Activated T-cell treated with anti-CD3 and anti-CD28 coated beads, Interleukin-2, amount 50 U/mL, for 24 hours (primary cell): ENCODE data around the gene XXYLT1.
"Not testable (repeated sequence)": the region's sequence is repeated elsewhere in the genome, so short reads cannot be mapped to it uniquely, and the experiment has no call there.

Source experiments
- DNase-seq: peaks from one replicate; pipeline ENCODE4 v3.0.0-alpha.2; 2020
- H3K27ac Mint-ChIP-seq: 2 replicates; pipeline ENCODE4 v1.8.0; 2020; ENCODE audit warnings: mild to moderate bottlenecking, mixed read lengths
- H3K27me3 Mint-ChIP-seq: 2 replicates; pipeline ENCODE4 v1.8.0; 2020; ENCODE audit warnings: mixed read lengths
- H3K36me3 Mint-ChIP-seq: 2 replicates; pipeline ENCODE4 v1.8.0; 2020; ENCODE audit warnings: low read depth, mixed read lengths
- H3K4me1 Mint-ChIP-seq: 2 replicates; pipeline ENCODE4 v1.8.0; 2020; ENCODE audit warnings: low read depth, mixed read lengths
- H3K4me3 Mint-ChIP-seq: 2 replicates; pipeline ENCODE4 v1.8.0; 2020; ENCODE audit warnings: mild to moderate bottlenecking, moderate library complexity, mixed read lengths
- H3K9me3 Mint-ChIP-seq: 2 replicates; pipeline ENCODE4 v1.8.0; 2020; ENCODE audit warnings: mixed read lengths

The XXYLT1 gene, protein sequence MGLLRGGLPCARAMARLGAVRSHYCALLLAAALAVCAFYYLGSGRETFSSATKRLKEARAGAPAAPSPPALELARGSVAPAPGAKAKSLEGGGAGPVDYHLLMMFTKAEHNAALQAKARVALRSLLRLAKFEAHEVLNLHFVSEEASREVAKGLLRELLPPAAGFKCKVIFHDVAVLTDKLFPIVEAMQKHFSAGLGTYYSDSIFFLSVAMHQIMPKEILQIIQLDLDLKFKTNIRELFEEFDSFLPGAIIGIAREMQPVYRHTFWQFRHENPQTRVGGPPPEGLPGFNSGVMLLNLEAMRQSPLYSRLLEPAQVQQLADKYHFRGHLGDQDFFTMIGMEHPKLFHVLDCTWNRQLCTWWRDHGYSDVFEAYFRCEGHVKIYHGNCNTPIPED

DNA sequence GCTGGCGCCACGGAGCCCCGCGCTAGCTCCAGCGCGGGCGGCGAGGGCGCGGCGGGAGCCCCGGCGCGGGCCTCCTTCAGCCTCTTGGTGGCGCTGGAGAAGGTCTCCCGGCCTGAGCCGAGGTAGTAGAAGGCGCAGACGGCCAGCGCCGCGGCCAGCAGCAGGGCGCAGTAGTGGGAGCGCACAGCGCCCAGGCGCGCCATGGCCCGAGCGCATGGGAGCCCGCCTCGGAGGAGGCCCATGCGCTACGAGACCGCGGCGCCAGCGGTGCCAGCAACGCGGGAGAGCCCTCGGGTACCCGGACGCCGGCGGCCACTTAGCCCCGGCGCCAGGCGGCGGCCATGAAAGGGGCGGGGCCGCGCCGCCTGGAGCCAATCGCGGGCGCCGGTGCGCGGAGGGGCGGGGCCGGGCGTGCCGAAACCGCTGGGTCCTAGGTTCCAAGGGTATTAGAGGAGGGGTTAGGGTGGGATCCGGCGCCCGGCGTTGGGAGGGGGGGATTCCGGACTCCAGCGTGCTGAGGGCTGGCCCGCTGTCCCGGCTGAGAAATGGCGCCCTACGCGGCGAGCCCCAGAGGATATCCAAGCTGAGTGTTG lies at the start of gene XXYLT1:
TSS of gene XXYLT1 (minus strand) at position 343 of the 593 bp plus-strand sequence. CDS start at position 242, 101 bp downstream.
- Mint-ChIP-seq H3K27ac (peak within 1 kb of the TSS; percentile 91), H3K4me1 (peaks cover 32% of the 10 kb centered on the region), H3K36me3 (peaks cover 29% of the 10 kb centered on the region), H3K9me3 (no peaks in the 10 kb centered on the region), H3K4me3 (peak within 1 kb of the TSS; percentile 84), H3K27me3 (no peaks in the 10 kb centered on the region)
- peak; percentile 95 for DNase-seq

DNA sequence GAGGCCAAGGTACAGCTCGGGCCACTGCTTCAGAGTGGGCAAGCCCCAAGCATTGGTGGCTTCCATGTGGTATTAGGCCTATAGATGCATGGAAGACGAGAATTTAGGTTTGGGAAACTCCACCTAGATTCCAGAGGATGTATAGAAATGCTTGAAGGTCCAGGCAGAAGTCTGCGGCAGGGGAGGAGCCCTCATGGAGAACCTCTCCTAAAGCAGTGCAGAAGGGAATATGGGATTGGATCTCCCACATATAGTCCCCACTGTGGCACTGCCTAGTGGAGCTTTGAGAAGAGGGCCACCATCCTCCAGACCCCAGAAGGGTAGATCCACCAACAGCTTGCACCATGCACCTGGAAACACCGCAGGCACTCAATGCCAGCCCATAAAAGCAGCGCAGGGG lies 48.1 kb upstream of the XXYLT1 start:
- no peak for DNase-seq
- Mint-ChIP-seq H3K9me3 (peaks cover 9% of the 10 kb centered on the region), H3K36me3 (peaks cover 55% of the 10 kb centered on the region), H3K27me3 (no peaks in the 10 kb centered on the region), H3K4me3 (no peak overlapping the region), H3K4me1 (peaks cover 15% of the 10 kb centered on the region), H3K27ac (peak overlapping the region; percentile 11)

DNA sequence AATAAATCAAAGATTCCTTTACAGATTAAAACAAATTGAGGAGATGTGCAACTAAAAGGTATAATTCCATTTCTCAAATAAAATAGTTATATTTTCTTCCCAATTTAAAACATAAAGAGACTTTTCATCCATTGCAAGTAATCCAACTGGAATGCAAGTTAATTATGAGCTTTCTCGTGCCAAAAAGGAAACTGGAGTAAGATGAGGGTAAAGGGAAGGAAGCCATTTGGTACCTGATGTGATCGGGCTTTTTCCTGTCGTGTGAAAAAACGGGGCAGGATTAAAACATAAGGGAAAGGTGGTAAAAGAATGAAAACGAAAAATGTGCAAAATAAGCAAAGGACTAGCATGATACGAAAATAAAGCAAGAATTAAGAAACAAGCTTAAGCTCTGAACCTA lies 41.8 kb upstream of the XXYLT1 start:
- Mint-ChIP-seq H3K9me3 (no peaks in the 10 kb centered on the region), H3K27ac (no peak overlapping the region), H3K27me3 (no peaks in the 10 kb centered on the region), H3K4me1 (peaks cover 1% of the 10 kb centered on the region), H3K4me3 (no peak overlapping the region), H3K36me3 (peaks cover 17% of the 10 kb centered on the region)
- DNase-seq = no peak

DNA sequence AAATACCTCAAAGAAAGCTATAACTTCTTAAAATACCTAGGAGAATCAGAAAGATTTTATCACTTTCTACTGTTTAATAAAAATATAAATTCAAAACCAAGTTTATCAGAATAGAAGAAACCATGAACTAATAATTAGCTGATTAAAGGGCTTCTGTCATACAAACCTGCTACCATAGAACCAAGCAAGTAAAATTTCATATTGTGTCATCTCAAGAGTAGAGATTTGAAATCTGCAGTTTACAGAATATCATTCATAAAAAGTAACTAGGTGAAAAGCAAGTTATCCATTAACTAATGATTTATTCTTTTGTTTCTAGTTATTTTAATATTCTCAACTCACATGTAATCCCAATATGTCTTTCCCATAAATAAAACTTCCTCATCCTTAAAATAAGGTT lies 36.8 kb upstream of the XXYLT1 start:
- Mint-ChIP-seq H3K4me3 (no peak overlapping the region), H3K36me3 (peaks cover 38% of the 10 kb centered on the region), H3K27me3 (no peaks in the 10 kb centered on the region), H3K27ac (no peak overlapping the region), H3K4me1 (no peaks in the 10 kb centered on the region), H3K9me3 (no peaks in the 10 kb centered on the region)
- no peak for DNase-seq

DNA sequence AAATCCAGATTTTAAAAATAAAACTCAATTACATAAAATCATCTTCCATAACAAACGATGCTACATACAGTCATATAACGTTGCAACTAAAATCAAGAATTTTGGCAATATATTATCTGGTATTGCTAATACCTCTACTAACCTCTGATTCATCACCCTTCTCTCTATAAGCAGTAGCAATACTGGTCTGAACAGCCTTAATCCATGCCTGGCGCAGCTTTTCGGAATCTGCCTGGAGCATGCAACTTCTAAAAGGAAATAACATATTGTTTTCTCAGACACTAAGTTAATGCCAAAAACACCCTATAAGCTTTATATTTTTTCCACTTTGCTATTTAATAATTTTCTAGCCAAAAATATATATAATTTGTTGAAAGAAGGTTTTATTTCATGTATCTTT lies 35.4 kb upstream of the XXYLT1 start:
- Mint-ChIP-seq H3K27ac (no peak overlapping the region), H3K4me1 (no peaks in the 10 kb centered on the region), H3K27me3 (no peaks in the 10 kb centered on the region), H3K4me3 (no peak overlapping the region), H3K9me3 (no peaks in the 10 kb centered on the region), H3K36me3 (peaks cover 48% of the 10 kb centered on the region)
- no peak for DNase-seq

DNA sequence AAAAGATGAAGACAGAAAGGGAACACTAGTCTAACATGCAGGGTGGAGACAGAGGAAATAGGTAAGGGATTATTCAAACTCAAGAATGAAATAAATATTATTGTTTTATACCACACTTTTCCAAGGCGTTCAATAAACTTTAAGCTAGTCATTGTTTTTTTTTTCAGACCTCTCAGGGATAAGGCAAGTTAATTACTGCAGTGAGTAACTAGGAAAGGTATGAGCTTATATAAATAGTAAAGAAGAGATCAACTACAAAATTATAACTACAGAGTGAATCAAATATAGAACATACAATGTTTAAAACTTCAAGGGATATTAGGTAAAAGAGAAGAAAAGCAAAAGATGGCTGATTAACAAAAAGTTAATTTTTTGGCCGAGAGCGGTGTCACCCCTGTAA lies 31.5 kb upstream of the XXYLT1 start:
- H3K4me3 Mint-ChIP-seq = no peak overlapping the region
- no peak for DNase-seq
- H3K4me1 Mint-ChIP-seq = no peaks in the 10 kb centered on the region
- H3K27me3 Mint-ChIP-seq = no peaks in the 10 kb centered on the region
- no peaks in the 10 kb centered on the region for H3K9me3 Mint-ChIP-seq
- H3K27ac Mint-ChIP-seq = no peak overlapping the region
- peaks cover 62% of the 10 kb centered on the region for H3K36me3 Mint-ChIP-seq

DNA sequence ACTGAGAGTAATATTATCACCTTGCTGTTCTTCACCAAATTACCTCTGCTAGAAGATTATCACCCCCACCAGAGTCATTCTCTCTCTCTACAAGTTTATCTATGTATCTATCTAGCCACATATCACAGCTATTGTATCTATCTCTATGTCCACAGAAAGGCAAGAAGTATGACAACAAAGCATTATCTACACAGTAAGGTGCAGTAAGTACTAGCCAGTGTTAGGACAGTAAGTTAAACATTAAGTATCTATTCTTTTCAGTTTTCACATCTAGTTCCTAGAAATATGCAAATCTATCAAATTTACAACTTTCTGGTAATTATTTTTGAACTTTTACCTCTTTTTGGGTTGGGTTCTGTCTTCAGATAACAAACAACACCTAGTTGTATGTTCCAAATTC lies 26.5 kb upstream of the XXYLT1 start:
- Mint-ChIP-seq H3K27me3 (no peaks in the 10 kb centered on the region), H3K36me3 (peaks cover 62% of the 10 kb centered on the region), H3K4me3 (no peak overlapping the region), H3K9me3 (no peaks in the 10 kb centered on the region), H3K27ac (peak overlapping the region; percentile 5), H3K4me1 (no peaks in the 10 kb centered on the region)
- no peak for DNase-seq

DNA sequence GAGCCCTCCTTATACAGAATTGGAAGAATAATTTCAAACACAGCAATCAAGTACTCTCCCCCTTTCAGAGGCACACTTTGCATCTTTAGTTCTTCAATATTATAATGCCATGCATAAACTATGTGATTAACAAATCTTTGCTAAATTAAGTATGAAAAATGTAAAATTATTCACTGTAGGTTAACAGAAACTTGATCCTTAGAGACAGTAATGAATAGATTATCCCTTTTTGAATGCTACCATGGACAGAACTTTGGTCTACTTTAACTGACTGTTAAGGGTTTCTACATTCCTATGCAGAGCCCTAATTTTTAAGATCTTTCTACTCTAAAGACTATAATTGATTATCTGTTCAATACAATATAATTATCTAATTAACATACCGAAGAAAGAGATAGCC lies 25.7 kb upstream of the XXYLT1 start:
- Mint-ChIP-seq H3K36me3 (peaks cover 65% of the 10 kb centered on the region), H3K4me1 (no peaks in the 10 kb centered on the region), H3K4me3 (no peak overlapping the region), H3K9me3 (no peaks in the 10 kb centered on the region), H3K27ac (no peak overlapping the region), H3K27me3 (no peaks in the 10 kb centered on the region)
- DNase-seq = no peak

DNA sequence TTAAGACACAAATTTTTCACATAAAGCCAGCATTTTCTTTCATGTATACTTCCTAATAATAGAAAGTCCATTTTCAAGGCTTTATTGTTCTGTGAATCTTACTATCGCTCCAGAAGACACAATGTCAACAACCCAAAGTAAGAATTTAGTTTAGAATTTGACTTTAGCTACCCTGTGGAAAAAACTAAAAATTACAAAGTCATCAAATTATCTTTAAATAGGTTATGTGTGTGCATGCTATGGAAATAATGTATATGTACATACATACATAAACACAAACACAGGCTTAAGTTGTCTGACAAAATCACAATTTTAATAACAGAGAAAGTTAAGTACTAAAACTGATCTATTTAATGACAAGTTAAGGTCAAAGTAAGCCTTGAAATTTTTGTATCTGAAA lies 20.2 kb upstream of the XXYLT1 start:
- H3K4me3 Mint-ChIP-seq = no peak overlapping the region
- no peak for DNase-seq
- no peaks in the 10 kb centered on the region for H3K4me1 Mint-ChIP-seq
- H3K27ac Mint-ChIP-seq = no peak overlapping the region
- H3K36me3 Mint-ChIP-seq = peaks cover 72% of the 10 kb centered on the region
- no peaks in the 10 kb centered on the region for H3K27me3 Mint-ChIP-seq
- no peaks in the 10 kb centered on the region for H3K9me3 Mint-ChIP-seq

DNA sequence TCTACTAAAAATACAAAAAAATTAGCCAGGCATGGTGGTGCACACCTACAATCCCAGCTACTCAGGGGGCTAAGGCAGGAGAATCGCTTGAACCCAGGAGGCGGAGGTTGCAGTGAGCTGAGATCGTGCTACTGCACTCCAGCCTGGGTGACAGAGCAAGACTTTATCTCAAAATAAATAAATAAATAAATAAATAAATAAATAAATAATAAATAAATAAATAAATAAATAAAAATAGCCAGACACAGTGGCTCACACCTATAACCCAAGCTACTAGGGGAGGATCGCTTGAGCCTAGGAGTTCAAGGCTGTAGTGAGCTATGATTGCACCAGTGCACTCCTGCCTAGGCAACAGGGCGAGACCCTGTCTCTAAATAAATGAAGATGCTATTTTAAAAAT lies 19.7 kb upstream of the XXYLT1 start:
- H3K4me3 Mint-ChIP-seq, H3K27me3 Mint-ChIP-seq, H3K9me3 Mint-ChIP-seq, H3K4me1 Mint-ChIP-seq, DNase-seq, H3K27ac Mint-ChIP-seq: not testable (repeated sequence)
- peaks cover 75% of the 10 kb centered on the region for H3K36me3 Mint-ChIP-seq

DNA sequence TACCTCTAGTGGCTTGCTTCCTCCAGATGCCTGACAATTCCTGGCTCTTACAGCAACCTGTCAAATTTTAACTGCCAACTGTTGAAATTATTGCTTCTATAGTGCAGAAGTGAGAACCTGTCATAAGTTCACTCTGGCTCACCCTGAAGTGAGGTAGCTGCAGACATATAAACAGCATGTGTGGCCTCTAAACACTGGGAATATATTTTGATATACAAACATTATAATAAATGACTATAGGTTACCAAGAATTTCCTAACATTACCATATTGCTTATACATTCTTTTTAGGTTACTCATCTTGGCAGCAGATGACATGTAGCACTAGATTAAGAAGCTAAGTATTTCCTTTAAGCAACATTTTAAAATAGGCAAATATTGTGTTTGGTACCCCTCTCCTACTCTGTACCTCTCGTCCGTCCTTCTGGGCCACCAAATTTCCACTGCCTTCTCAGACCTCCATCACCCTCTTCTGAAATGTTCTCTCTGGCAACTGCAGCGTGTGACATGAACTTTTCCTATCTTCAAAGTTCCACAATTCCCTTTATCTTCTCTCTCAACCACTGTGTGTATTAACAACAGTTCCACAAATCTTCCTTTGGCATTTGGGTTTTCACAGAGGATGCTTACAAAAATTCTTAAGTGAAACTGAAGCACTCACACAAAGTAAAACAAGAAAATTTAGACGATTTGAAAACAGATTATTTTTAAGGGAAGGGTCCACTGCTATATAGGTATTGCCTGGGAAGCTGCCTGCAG lies 15.3 kb upstream of the XXYLT1 start:
- H3K4me1 Mint-ChIP-seq = peaks cover 20% of the 10 kb centered on the region
- no peak overlapping the region for H3K27ac Mint-ChIP-seq
- H3K4me3 Mint-ChIP-seq = no peak overlapping the region
- H3K36me3 Mint-ChIP-seq = peaks cover 72% of the 10 kb centered on the region
- no peak for DNase-seq
- H3K9me3 Mint-ChIP-seq = no peaks in the 10 kb centered on the region
- no peaks in the 10 kb centered on the region for H3K27me3 Mint-ChIP-seq

DNA sequence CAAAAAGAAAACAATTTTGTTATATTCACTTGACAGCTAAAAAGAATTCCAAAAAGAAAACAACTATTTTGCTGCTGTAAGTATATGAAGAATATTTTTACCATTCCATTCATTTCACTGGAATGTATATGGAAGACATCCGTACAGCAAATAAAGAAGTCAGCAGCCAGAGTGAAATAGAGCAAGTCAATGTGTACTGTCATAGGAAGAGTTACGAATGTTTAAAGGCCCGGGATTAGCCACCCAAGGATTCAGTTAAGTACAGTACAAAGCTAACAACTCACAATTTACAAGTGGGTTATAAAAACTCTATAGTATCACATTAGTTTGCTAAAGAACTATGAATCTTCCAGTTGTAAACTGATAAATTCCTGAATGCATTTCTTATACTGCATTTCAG lies 14.4 kb upstream of the XXYLT1 start:
- Mint-ChIP-seq H3K27me3 (no peaks in the 10 kb centered on the region), H3K36me3 (peaks cover 67% of the 10 kb centered on the region), H3K27ac (no peak overlapping the region)

DNA sequence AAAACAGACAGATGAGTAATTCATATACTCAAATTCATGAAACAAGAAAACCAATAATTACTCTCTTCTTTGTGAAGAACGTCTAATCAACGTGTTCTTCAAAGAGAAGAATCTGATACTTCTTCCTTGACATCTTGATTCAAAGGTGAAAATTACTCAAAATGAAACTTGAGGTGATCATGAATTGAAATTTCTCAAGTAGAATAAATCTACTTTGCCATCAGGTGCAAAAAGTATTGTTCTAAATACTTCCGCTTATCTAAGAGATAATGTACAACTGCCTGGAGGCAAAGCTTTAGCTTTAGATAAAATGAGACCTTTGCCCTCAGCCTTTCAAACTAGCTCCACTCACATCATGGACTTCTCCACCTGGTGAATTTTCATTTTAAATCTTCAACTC lies 13.9 kb upstream of the XXYLT1 start:
- Mint-ChIP-seq H3K36me3 (peaks cover 62% of the 10 kb centered on the region), H3K4me3 (no peak overlapping the region), H3K9me3 (no peaks in the 10 kb centered on the region), H3K27ac (no peak overlapping the region), H3K4me1 (peaks cover 20% of the 10 kb centered on the region), H3K27me3 (no peaks in the 10 kb centered on the region)
- no peak for DNase-seq

More for the DNA sequence above, 14.4 kb upstream of the XXYLT1 start:
- no peak for DNase-seq
- H3K4me3 Mint-ChIP-seq = no peak overlapping the region
- no peaks in the 10 kb centered on the region for H3K9me3 Mint-ChIP-seq
- peaks cover 20% of the 10 kb centered on the region for H3K4me1 Mint-ChIP-seq

DNA sequence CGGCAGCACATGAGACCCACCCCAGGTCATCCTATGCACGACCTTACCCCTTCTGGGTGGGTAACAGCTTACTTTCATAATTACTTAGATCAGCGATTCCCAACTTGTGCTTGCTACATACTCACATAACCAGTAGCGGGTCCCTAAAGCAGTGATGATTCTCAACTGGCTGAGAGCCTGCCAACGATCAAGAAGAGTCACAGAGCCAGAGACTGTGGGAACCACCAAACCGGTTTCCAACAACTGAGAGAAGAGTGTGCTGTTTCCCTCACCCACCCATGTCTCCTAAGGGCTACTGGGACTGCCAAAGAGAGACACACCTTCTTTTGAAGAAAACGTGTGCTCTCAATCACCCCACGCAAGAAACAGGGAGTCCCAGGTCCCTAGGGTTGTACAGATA lies 12.0 kb upstream of the XXYLT1 start:
- Mint-ChIP-seq H3K4me3 (no peak overlapping the region), H3K27me3 (no peaks in the 10 kb centered on the region), H3K36me3 (peaks cover 54% of the 10 kb centered on the region), H3K4me1 (peaks cover 20% of the 10 kb centered on the region), H3K27ac (peak overlapping the region; percentile 55), H3K9me3 (no peaks in the 10 kb centered on the region)
- DNase-seq = no peak
